WI38 (cell line): ENCODE measurements around the gene NKTR.

Experiments used
- H3K4me3 ChIP-seq: 2 replicates; pipeline ENCODE4 v1.5.1; 2011; ENCODE audit warnings: low read depth, mild to moderate bottlenecking, control low read depth, low read length
- CTCF ChIP-seq: IDR thresholded peaks from 2 replicates; pipeline ENCODE4 v1.5.1; 2012; ENCODE audit warnings: low read depth, mild to moderate bottlenecking, control low read depth, low read length

NKTR gene

GRCh38 chr3:42688487-42689420 lies 88.3 kb downstream of the NKTR start:
- TF ChIP-seq CTCF = no peak
- H3K4me3 ChIP-seq = no peak overlapping the region

DNA sequence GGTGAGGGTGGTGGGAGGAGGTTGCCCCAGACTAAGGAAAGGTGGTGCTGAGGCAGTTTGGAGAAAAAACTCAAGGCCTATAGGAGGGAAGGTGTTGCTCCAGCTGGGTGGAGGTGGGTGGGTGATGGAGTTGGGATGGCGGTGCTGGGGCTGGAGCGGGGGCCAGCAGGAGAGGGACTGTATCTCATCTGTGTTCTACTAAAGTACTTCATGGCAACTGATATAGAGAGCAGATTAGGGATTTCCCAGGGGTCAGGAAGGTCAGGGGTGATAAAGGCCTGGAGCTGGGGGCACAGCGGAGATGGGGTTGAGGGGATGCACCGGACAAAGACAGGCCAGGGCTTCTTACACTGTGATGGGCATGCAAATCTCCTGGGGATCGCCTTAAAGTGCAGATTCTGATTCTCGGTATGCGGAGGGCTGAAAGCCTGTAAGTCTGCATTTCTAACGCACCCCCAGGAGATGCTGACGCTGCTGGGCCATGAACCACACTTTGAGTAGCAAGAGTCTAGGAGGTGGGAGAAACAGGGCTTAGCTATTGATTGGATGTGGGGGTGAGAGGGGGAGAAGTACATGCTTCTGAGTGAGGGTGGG lies 89.0 kb downstream of the NKTR start:
- no peak for TF ChIP-seq CTCF
- no peak overlapping the region for H3K4me3 ChIP-seq

DNA sequence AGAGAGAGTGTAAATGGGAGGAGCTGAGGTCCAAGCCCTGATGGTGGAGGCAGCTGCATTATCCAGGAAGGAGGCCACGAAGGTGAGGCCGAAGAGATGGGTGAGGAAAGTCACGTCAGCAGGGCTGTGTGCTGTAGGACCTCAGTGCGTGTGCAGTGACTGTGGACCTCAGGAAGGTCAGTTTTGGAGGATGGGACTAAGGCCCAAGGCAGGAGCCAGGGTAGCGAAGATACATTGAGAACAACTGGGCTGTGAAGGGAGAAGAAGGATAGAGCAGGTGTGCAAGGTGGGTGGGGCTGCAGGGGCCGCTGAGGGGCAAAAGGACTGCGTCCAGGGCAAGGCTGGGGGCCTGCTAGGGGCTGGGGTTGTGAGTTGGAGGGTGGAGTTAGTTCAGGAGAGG lies 89.7 kb downstream of the NKTR start:
- H3K4me3 ChIP-seq = no peak overlapping the region

GRCh38 chr3:42690766-42691680 lies 90.5 kb downstream of the NKTR start:
- no peak overlapping the region for H3K4me3 ChIP-seq
- TF ChIP-seq CTCF = no peak

More for the DNA sequence above, 89.7 kb downstream of the NKTR start:
- no peak for TF ChIP-seq CTCF

DNA sequence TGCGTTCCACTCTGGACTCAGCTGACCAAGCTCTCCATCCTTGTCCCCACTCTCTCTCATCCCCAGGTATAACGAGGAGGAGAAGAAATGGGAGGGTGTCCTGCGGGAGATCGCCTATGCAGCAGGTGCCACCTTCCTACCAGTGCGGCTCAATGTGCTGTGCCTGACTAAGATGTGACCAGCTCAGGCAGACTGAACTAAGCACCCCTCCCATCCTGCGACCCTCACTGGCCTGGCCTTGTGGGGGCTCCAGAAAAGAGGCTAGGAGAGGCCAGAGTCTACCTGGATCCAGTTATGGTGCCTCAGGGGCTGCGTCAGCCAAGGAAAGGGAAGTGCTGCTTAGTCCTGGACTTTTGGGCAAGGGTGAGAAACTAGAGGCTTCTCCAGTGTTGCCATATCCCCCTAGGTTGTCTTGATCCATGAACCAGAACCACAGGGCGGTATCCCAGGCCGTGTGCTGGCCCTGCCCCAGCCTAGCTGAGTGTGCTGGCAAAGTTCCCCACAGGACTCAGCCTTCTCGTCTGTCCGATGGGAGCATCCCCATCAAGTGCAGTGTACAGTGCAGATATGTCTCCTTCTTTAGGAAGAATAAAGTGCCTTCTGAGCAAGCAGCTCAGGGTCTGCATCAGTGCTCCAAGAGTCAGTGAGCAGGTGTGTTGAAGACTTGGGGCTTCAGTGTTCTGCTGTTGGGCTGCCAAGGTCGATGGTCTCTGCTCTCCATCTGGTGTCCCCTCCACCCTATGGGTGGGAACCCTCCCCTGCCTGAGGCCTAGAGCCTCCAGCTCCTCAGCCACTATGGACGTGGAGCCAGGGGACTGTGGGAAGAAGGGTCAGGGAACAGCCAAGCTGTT lies 91.6 kb downstream of the NKTR start:
- TF ChIP-seq CTCF = no peak
- no peak overlapping the region for H3K4me3 ChIP-seq

DNA sequence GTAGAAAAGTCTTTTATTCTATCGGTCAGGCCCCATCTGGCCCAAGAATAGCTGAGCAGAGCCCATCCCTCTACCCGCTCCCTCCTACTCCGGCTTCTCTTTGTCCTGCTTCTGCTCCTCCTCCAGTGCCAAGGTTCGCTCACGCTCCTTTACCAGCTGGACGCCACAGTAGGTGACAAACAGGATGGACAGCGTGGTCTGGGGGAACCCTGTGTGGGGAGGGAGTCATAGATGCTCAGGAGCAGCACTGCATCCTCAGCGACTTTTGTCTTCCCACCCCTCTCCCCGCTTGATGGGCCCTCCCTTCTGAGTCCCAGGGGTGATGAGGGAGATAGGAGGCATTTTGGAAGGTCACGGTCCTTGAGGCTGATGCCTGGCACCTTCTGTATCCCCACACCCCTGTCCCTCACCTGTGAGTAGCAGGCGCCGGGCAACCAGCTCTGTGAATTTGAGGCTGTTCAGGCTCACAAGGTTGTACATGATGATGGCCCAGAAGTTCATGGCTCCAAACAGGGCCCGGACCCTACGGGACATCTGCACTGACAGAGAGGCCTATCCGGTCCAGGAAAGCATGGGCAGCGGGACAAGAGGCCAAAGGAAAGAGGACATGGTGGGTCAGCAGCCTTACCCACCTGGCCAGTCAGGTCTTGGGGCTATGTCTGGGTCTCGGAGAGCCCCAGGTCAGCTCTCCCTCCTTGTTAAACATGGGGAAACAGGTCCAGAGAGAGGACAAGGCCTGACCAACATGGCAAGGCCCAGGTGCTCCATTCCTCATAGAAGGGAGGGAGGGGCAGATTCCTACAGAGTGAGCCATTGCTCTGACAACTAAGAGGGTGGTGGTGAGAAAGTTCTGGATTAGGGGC lies 92.4 kb downstream of the NKTR start:
- H3K4me3 ChIP-seq = no peak overlapping the region
- TF ChIP-seq CTCF = no peak
